Measurements from ENCODE around the gene MRPL19.
"Not testable (repeated sequence)": the region's sequence is repeated elsewhere in the genome, so short reads cannot be mapped to it uniquely, and the experiment has no call there.

The MRPL19 gene

GRCh38 chr2:75675908-75676307 lies 29.3 kb downstream of the MRPL19 start:
- H3K4me3 ChIP-seq, result no peak overlapping the region
- H3K27ac ChIP-seq, result no peak overlapping the region
- no peaks in the 10 kb centered on the region for H3K9me3 ChIP-seq (replicated peaks in 1 of 11)
- H3K27me3 ChIP-seq, result no peaks in the 10 kb centered on the region
- peaks cover 4 to 23% (median 18%) of the 10 kb centered on the region in 11 experiments; a peak in 19 of 22 replicates for H3K36me3 ChIP-seq
- TF ChIP-seq Cebpa-rat (IDR thresholded peaks at IDR 0.05), result peak in 5 of 11 experiments; percentile 29 to 85 (median 71); a peak in 8 of 22 replicates
- H3K4me2 ChIP-seq, result no peak overlapping the region
- H4K20me1 ChIP-seq, result no peaks in the 10 kb centered on the region
- H3K4me1 ChIP-seq, result no peaks in the 10 kb centered on the region
- H3K9ac ChIP-seq, result no peak overlapping the region

DNA sequence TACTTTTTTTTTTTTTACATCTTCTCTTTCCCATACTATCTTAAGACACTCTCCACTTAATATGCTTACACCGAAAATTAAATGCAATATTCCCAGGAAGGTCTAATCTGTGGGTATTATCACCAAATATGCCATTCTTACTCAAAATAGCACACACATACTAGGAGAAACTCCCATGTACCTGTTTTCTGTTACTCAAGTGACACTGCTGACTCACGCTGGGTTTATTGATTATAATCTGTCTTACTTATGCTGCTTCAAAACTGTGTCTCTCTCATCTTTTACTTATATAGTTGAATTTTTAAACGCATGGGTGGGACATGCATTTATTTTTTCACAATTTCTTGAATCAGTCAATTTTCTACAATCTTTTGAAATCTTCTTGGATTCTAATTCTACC lies 29.9 kb downstream of the MRPL19 start:
- Histone ChIP-seq H3K4me1 (no peaks in the 10 kb centered on the region), H3K9ac (no peak overlapping the region), H3K4me3 (no peak overlapping the region), H3K36me3 (peaks cover 4 to 23% (median 18%) of the 10 kb centered on the region in 11 experiments; a peak in 19 of 22 replicates), H3K4me2 (no peak overlapping the region), H4K20me1 (no peaks in the 10 kb centered on the region), H3K9me3 (replicated peaks in 1 of 11) (peaks cover 0 to 5% (median 0%) of the 10 kb centered on the region in 11 experiments; a peak in 3 of 22 replicates), H3K27ac (no peak overlapping the region), H3K27me3 (no peaks in the 10 kb centered on the region)
- no peak for TF ChIP-seq Cebpa-rat (IDR thresholded peaks at IDR 0.05)

GRCh38 chr2:75679556-75679955 lies 33.0 kb downstream of the MRPL19 start:
- Histone ChIP-seq H3K36me3 (peaks cover 0 to 22% (median 15%) of the 10 kb centered on the region in 11 experiments; a peak in 18 of 22 replicates), H3K4me1 (no peaks in the 10 kb centered on the region), H3K9me3 (replicated peaks in 1 of 11) (peaks cover 0 to 12% (median 0%) of the 10 kb centered on the region in 11 experiments; a peak in 4 of 22 replicates), H3K4me3 (no peak overlapping the region), H3K4me2 (no peak overlapping the region), H4K20me1 (no peaks in the 10 kb centered on the region), H3K27ac (no peak overlapping the region), H3K27me3 (no peaks in the 10 kb centered on the region), H3K9ac (no peak overlapping the region)
- no peak for TF ChIP-seq Cebpa-rat (IDR thresholded peaks at IDR 0.05)

DNA sequence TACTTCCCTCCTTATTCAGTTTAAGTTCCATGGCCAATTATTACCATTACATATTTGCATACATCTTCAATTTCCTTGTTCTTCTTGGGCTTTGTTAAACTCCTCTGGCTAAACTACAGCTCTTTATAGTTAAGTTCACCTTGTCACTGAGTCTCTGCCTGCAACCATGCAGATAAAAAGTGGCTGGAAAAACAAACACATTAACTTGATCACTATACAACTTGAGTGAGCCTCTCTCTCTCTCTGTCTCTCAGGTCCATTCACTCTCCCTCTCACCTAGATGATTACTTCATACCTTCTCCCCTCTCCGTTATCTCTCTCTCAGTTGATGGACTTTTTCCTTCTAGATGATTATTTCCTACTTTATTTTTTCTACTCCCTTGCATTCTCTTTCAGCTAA lies 33.8 kb downstream of the MRPL19 start:
- no peak overlapping the region for H3K9ac ChIP-seq
- peaks cover 0 to 12% (median 0%) of the 10 kb centered on the region in 11 experiments; a peak in 4 of 22 replicates for H3K9me3 ChIP-seq (replicated peaks in 1 of 11)
- no peak overlapping the region for H3K27ac ChIP-seq
- H3K4me2 ChIP-seq, result no peak overlapping the region
- H3K4me3 ChIP-seq, result no peak overlapping the region
- no peaks in the 10 kb centered on the region for H4K20me1 ChIP-seq
- no peaks in the 10 kb centered on the region for H3K4me1 ChIP-seq
- no peaks in the 10 kb centered on the region for H3K27me3 ChIP-seq
- H3K36me3 ChIP-seq, result peaks cover 0 to 22% (median 15%) of the 10 kb centered on the region in 11 experiments; a peak in 18 of 22 replicates
- TF ChIP-seq Cebpa-rat (IDR thresholded peaks at IDR 0.05), result no peak

- H4K20me1 ChIP-seq, H3K27ac ChIP-seq, H3K4me2 ChIP-seq, H3K4me3 ChIP-seq, H3K9ac ChIP-seq, H3K4me1 ChIP-seq, H3K27me3 ChIP-seq: not testable (repeated sequence)
- H3K36me3 ChIP-seq, result peaks cover 0 to 28% (median 20%) of the 10 kb centered on the region in 11 experiments; a peak in 19 of 22 replicates
- peaks cover 0 to 12% (median 0%) of the 10 kb centered on the region in 11 experiments; a peak in 4 of 22 replicates for H3K9me3 ChIP-seq (replicated peaks in 1 of 11)
These were observed 36.8 kb downstream of the MRPL19 start for GRCh38 chr2:75683430-75683829.

- Histone ChIP-seq H3K9ac (no peak overlapping the region), H3K4me2 (no peak overlapping the region), H4K20me1 (no peaks in the 10 kb centered on the region), H3K4me3 (no peak overlapping the region), H3K4me1 (no peaks in the 10 kb centered on the region), H3K27ac (no peak overlapping the region), H3K9me3 (replicated peaks in 1 of 11) (no peaks in the 10 kb centered on the region), H3K36me3 (peaks cover 0 to 15% (median 9%) of the 10 kb centered on the region in 11 experiments; a peak in 10 of 22 replicates), H3K27me3 (no peaks in the 10 kb centered on the region)
- TF ChIP-seq Cebpa-rat (IDR thresholded peaks at IDR 0.05), result no peak
These were observed 41.6 kb downstream of the MRPL19 start for GRCh38 chr2:75688196-75688595.

DNA sequence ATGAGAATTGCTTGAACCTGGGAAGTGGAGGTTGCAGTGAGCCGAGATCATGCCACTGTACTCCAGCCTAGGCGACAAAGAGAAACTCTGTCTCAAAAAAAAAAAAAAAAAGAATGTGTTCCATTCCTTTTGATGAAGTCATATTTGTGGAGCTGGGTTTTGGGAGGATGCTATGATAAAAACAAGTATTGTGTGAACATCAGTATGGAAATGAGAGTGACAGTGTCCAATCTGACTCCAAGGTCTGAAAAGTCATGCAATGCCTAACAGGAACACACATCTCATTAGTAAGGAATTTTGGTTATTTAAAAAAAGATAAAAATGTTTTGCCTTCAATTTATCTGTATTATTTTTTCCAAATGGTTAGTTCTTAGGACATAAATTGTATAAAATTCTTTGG lies 52.3 kb downstream of the MRPL19 start:
- Histone ChIP-seq H3K27me3 (no peaks in the 10 kb centered on the region), H3K4me3 (no peak overlapping the region), H3K9ac (no peak overlapping the region), H3K9me3 (replicated peaks in 1 of 11) (peaks cover 0 to 8% (median 0%) of the 10 kb centered on the region in 11 experiments; a peak in 6 of 22 replicates), H3K27ac (no peak overlapping the region), H4K20me1 (no peaks in the 10 kb centered on the region), H3K4me2 (no peak overlapping the region), H3K36me3 (peaks cover 0 to 41% (median 18%) of the 10 kb centered on the region in 11 experiments; a peak in 15 of 22 replicates), H3K4me1 (no peaks in the 10 kb centered on the region)
- no peak for TF ChIP-seq Cebpa-rat (IDR thresholded peaks at IDR 0.05)

DNA sequence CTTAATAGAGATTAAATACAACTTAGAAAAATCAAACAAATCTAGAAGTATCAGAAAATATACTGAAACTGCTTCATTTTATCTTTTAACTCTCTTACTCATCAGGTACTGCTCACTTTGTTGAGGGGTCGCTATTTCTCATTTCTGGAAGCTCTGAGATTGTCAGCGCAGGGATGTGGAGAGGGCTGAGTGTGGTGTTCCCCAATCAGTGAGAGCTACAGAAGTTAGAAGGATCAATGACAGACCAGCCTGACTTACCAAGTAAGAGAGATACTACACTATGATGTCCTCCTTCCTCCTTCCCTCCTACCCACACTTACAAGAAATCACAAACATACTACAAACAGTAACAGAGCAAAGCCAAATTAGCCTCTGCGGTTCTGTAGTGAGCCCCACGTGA lies 56.0 kb downstream of the MRPL19 start:
- Histone ChIP-seq H4K20me1 (no peaks in the 10 kb centered on the region), H3K27ac (no peak overlapping the region), H3K9me3 (replicated peaks in 1 of 11) (peaks cover 0 to 5% (median 0%) of the 10 kb centered on the region in 11 experiments; a peak in 6 of 22 replicates), H3K36me3 (peaks cover 0 to 61% (median 21%) of the 10 kb centered on the region in 11 experiments; a peak in 15 of 22 replicates), H3K9ac (no peak overlapping the region), H3K4me3 (no peak overlapping the region), H3K4me1 (peaks cover 0 to 6% (median 5%) of the 10 kb centered on the region in 10 experiments; a peak in 8 of 20 replicates), H3K4me2 (no peak overlapping the region), H3K27me3 (no peaks in the 10 kb centered on the region)
- no peak for TF ChIP-seq Cebpa-rat (IDR thresholded peaks at IDR 0.05)

- no peak overlapping the region for H3K27ac ChIP-seq
These were observed 57.2 kb downstream of the MRPL19 start for GRCh38 chr2:75703589-75704287.

More at GRCh38 chr2:75703589-75704287, 57.2 kb downstream of the MRPL19 start:
- Histone ChIP-seq H3K9ac (no peak overlapping the region), H3K4me2 (no peak overlapping the region), H3K36me3 (peaks cover 0 to 57% (median 20%) of the 10 kb centered on the region in 11 experiments; a peak in 14 of 22 replicates), H4K20me1 (no peaks in the 10 kb centered on the region), H3K9me3 (replicated peaks in 1 of 11) (no peaks in the 10 kb centered on the region), H3K4me3 (no peak overlapping the region), H3K27me3 (no peaks in the 10 kb centered on the region), H3K4me1 (peaks cover 0 to 9% (median 5%) of the 10 kb centered on the region in 10 experiments; a peak in 9 of 20 replicates)
- no peak for TF ChIP-seq Cebpa-rat (IDR thresholded peaks at IDR 0.05)

Measured in BLaER1 treated with 17β-estradiol and CSF1 and Interleukin-3, amounts not matched to agents 10 nM and 100 nM (cell line).